ENCODE measurements around the gene SORCS2. TPM values are rescaled to one million over a fixed set of nuclear protein-coding genes. Genes with fewer than 3 reads are reported as not detected.

The SORCS2 gene
- polyA plus RNA-seq, 1 donor from 2014 or later, result 1.0 TPM

- no peaks in the 10 kb centered on the region for H3K27me3 ChIP-seq (ENCODE audit: insufficient read depth, low read depth, low read length)
- H3K9me2 ChIP-seq (ENCODE audit: insufficient read depth, low read length), result no peaks in the 10 kb centered on the region
- no peak overlapping the region for H3K9ac ChIP-seq (ENCODE audit: low read length)
- TF ChIP-seq REST (IDR thresholded peaks at IDR 0.05; ENCODE audit: borderline replicate concordance), result no peak
- TF ChIP-seq MXI1 (conservative IDR thresholded peaks at IDR 0.05; ENCODE audit: poor library complexity, severe bottlenecking), result no peak
- TF ChIP-seq SMC3 (conservative IDR thresholded peaks at IDR 0.05; ENCODE audit: poor library complexity), result no peak
- no peak for TF ChIP-seq TAF1 (IDR thresholded peaks at IDR 0.05; ENCODE audit: low read depth)
- TF ChIP-seq EP300 (conservative IDR thresholded peaks at IDR 0.05; ENCODE audit: poor library complexity, severe bottlenecking), result no peak
- no peak for TF ChIP-seq EZH2 (IDR thresholded peaks at IDR 0.05; ENCODE audit: borderline replicate concordance, insufficient read depth, low read length, poor library complexity, severe bottlenecking)
- no peak for TF ChIP-seq POLR2AphosphoS5 (IDR thresholded peaks at IDR 0.05)
- TF ChIP-seq RAD21 (conservative IDR thresholded peaks at IDR 0.05), result no peak
- TF ChIP-seq CTCF (IDR thresholded peaks at IDR 0.05; ENCODE audit: poor library complexity, severe bottlenecking), result no peak
- no peaks in the 10 kb centered on the region for H3F3A ChIP-seq (ENCODE audit: insufficient read depth, low read length, poor library complexity, severe bottlenecking)
- H3K79me2 ChIP-seq (replicated peaks; ENCODE audit: insufficient read depth, low read length), result no peaks in the 10 kb centered on the region
- no peak overlapping the region for H3K4me3 ChIP-seq (ENCODE audit: low read length)
- no peaks in the 10 kb centered on the region for H3K9me3 ChIP-seq (ENCODE audit: low read length)
- no peaks in the 10 kb centered on the region for H4K20me1 ChIP-seq (ENCODE audit: insufficient read depth)
- peaks cover 10% of the 10 kb centered on the region for H3K36me3 ChIP-seq (ENCODE audit: insufficient read depth, low read length)
- no peak overlapping the region for H3K4me2 ChIP-seq (ENCODE audit: low read length)
- no peak overlapping the region for H2AFZ ChIP-seq (ENCODE audit: low read depth, low read length)
- H3K27ac ChIP-seq (ENCODE audit: low read length), result no peak overlapping the region
These were observed 589.7 kb downstream of the SORCS2 start for GRCh38 chr4:7781993-7782392.

GRCh38 chr4:7782783-7783182, 590.4 kb downstream of the SORCS2 start:
- Histone ChIP-seq H3K27me3 (ENCODE audit: insufficient read depth, low read depth, low read length) (no peaks in the 10 kb centered on the region), H3K9me3 (ENCODE audit: low read length) (no peaks in the 10 kb centered on the region), H3F3A (ENCODE audit: insufficient read depth, low read length, poor library complexity, severe bottlenecking) (no peaks in the 10 kb centered on the region), H3K4me2 (ENCODE audit: low read length) (no peak overlapping the region), H4K20me1 (ENCODE audit: insufficient read depth) (no peaks in the 10 kb centered on the region), H3K27ac (ENCODE audit: low read length) (no peak overlapping the region), H2AFZ (ENCODE audit: low read depth, low read length) (no peak overlapping the region), H3K4me3 (ENCODE audit: low read length) (no peak overlapping the region), H3K9ac (ENCODE audit: low read length) (no peak overlapping the region), H3K9me2 (ENCODE audit: insufficient read depth, low read length) (no peaks in the 10 kb centered on the region), H3K36me3 (ENCODE audit: insufficient read depth, low read length) (peaks cover 10% of the 10 kb centered on the region), H3K79me2 (replicated peaks; ENCODE audit: insufficient read depth, low read length) (no peaks in the 10 kb centered on the region)
- TF ChIP-seq EZH2 (IDR thresholded peaks at IDR 0.05; ENCODE audit: borderline replicate concordance, insufficient read depth, low read length, poor library complexity, severe bottlenecking), result no peak
- TF ChIP-seq RAD21 (conservative IDR thresholded peaks at IDR 0.05), result no peak
- TF ChIP-seq POLR2AphosphoS5 (IDR thresholded peaks at IDR 0.05), result no peak
- TF ChIP-seq REST (IDR thresholded peaks at IDR 0.05; ENCODE audit: borderline replicate concordance), result no peak
- TF ChIP-seq CTCF (IDR thresholded peaks at IDR 0.05; ENCODE audit: poor library complexity, severe bottlenecking), result no peak
- no peak for TF ChIP-seq MXI1 (conservative IDR thresholded peaks at IDR 0.05; ENCODE audit: poor library complexity, severe bottlenecking)
- no peak for TF ChIP-seq SMC3 (conservative IDR thresholded peaks at IDR 0.05; ENCODE audit: poor library complexity)
- no peak for TF ChIP-seq TAF1 (IDR thresholded peaks at IDR 0.05; ENCODE audit: low read depth)
- TF ChIP-seq EP300 (conservative IDR thresholded peaks at IDR 0.05; ENCODE audit: poor library complexity, severe bottlenecking), result no peak

All from neural cell (in vitro differentiated cells).